Keratinocyte (primary cell): ENCODE measurements around the gene IFI16. TPM values are rescaled to one million over a fixed set of nuclear protein-coding genes. Genes with fewer than 3 reads are reported as not detected.
"Not testable (repeated sequence)": the region's sequence is repeated elsewhere in the genome, so short reads cannot be mapped to it uniquely, and the experiment has no call there.

Experiments used
- DNase-seq: peaks from one replicate; pipeline ENCODE4 v3.0.0-alpha.2; 2011; ENCODE audit warnings: low read depth, missing footprints, low spot score
- FAIRE-seq: peaks from 2 replicates; lab custom pipeline; 2011; peaks lifted over from hg19 to GRCh38; lab: Jason Lieb, UNC
- H2AFZ ChIP-seq: 2 replicates; pipeline ENCODE4 v1.6.0; 2012; ENCODE audit warnings: low read length, control low read depth, inconsistent platforms; ENCODE audit not compliant: control insufficient read depth
- H3K27ac ChIP-seq: 2 replicates; pipeline ENCODE4 v1.5.1; 2011; ENCODE audit warnings: low read length; ENCODE audit not compliant: control insufficient read depth, insufficient read depth
- H3K27me3 ChIP-seq: 3 replicates; pipeline ENCODE4 v1.6.0; 2011; ENCODE audit warnings: low read length; ENCODE audit not compliant: control insufficient read depth, insufficient read depth; ENCODE audit errors: extremely low read depth
- H3K36me3 ChIP-seq, 2 experiments: 2 replicates in 1 of 2; 3 replicates in 1 of 2; pipeline ENCODE4 v1.5.1; 2011; ENCODE audit warnings: low read length in 2 of 2, mild to moderate bottlenecking in 1 of 2; ENCODE audit not compliant: control insufficient read depth in 2 of 2, insufficient read depth in 2 of 2; ENCODE audit errors: extremely low read depth in 1 of 2
- H3K4me1 ChIP-seq: 3 replicates; pipeline ENCODE4 v1.5.1; 2011; ENCODE audit warnings: low read length; ENCODE audit not compliant: control insufficient read depth, insufficient read depth; ENCODE audit errors: extremely low read depth
- H3K4me2 ChIP-seq: 3 replicates; pipeline ENCODE4 v1.6.0; 2011; ENCODE audit warnings: low read depth, low read length; ENCODE audit not compliant: control insufficient read depth, insufficient read depth; ENCODE audit errors: extremely low read depth
- H3K4me3 ChIP-seq, 3 experiments: fragments of 200-600 bp in 1 of 3; sonication (generic) in 1 of 3; 2 replicates in 2 of 3; 3 replicates in 1 of 3; pipeline ENCODE4 v1.5.1; 2011 to 2016; ENCODE audit warnings: low read length in 3 of 3, mild to moderate bottlenecking in 3 of 3, control low read depth in 2 of 3, inconsistent platforms in 1 of 3, low read depth in 1 of 3, mixed read lengths in 1 of 3, mixed run types in 1 of 3, moderate library complexity in 1 of 3; ENCODE audit not compliant: control insufficient read depth in 2 of 3, insufficient read depth in 2 of 3; ENCODE audit errors: extremely low read depth in 1 of 3
- H3K79me2 ChIP-seq: 2 replicates; pipeline ENCODE4 v1.6.0; 2012; ENCODE audit warnings: low read length; ENCODE audit not compliant: control insufficient read depth, insufficient read depth
- H3K9ac ChIP-seq: 3 replicates; pipeline ENCODE4 v1.6.0; 2011; ENCODE audit warnings: low read length; ENCODE audit not compliant: control insufficient read depth, insufficient read depth; ENCODE audit errors: extremely low read depth
- H3K9me1 ChIP-seq: 3 replicates; pipeline ENCODE4 v1.6.0; 2011; ENCODE audit warnings: low read length; ENCODE audit not compliant: control insufficient read depth, insufficient read depth; ENCODE audit errors: extremely low read depth
- H3K9me3 ChIP-seq: 2 replicates; pipeline ENCODE4 v1.5.1; 2012; ENCODE audit warnings: low read depth, low read length; ENCODE audit not compliant: control insufficient read depth
- H4K20me1 ChIP-seq: 3 replicates; pipeline ENCODE4 v1.6.0; 2011; ENCODE audit warnings: low read length; ENCODE audit not compliant: control insufficient read depth, insufficient read depth; ENCODE audit errors: extremely low read depth
- CTCF ChIP-seq, 3 experiments: IDR thresholded peaks in 1 of 3; conservative IDR thresholded peaks in 1 of 3; optimal IDR thresholded peaks in 1 of 3; 2 replicates in 2 of 3; 3 replicates in 1 of 3; pipeline versions ENCODE3 to v1.5.1; 2011; ENCODE audit warnings: low read length in 3 of 3, mild to moderate bottlenecking in 3 of 3, moderate library complexity in 2 of 3, control low read depth in 1 of 3, inconsistent platforms in 1 of 3; ENCODE audit not compliant: insufficient read depth in 2 of 3; ENCODE audit errors: extremely low read depth in 1 of 3
- EZH2 ChIP-seq: IDR thresholded peaks from one replicate; pipeline ENCODE4 v1.6.1; 2012; ENCODE audit warnings: inconsistent platforms, mild to moderate bottlenecking, low read length, moderate library complexity
- dilution Hi-C: fragments of 300-500 bp; cut with MboI; formaldehyde crosslinking; loops from one replicate; pipeline ENCODE4 v1.7.0; 2020; ENCODE audit warnings: low sequenced_read_pairs; ENCODE audit not compliant: extremely low pct_ligation_motif_present
- polyA plus RNA-seq, 5 experiments: library from polyadenylated mRNA; depleted of rRNA in 3 of 5; stranded (reverse) in 3 of 5; stranded (forward) in 1 of 5; unstranded in 1 of 5; fragments of >200 nt; gene quantifications; 1 replicate in 1 of 5; 2 replicates in 3 of 5; 3 replicates in 1 of 5; pipeline versions ENCODE4 v1.2.1 to v1.2.3, GENCODE V29; 2011 to 2012; ENCODE audit warnings: missing spikeins in 2 of 5, low read depth in 1 of 5, low replicate concordance in 1 of 5

IFI16 gene
- polyA plus RNA-seq, 1 donor (not counting 4 experiments of a cell fraction or from before 2014, with no cell fraction given), result 193 TPM

- DNase-seq (no peak), FAIRE-seq (no peak)
- Histone ChIP-seq H4K20me1 (no peaks in the 10 kb centered on the region), H3K9ac (no peak overlapping the region), H2AFZ (no peak overlapping the region), H3K9me3 (no peaks in the 10 kb centered on the region), H3K27ac (no peak overlapping the region), H3K4me3 (no peak overlapping the region), H3K27me3 (no peaks in the 10 kb centered on the region), H3K9me1 (no peaks in the 10 kb centered on the region), H3K36me3 (no peaks in the 10 kb centered on the region), H3K79me2 (no peaks in the 10 kb centered on the region), H3K4me2 (no peak overlapping the region), H3K4me1 (peaks cover 7% of the 10 kb centered on the region)
- TF ChIP-seq CTCF (optimal IDR thresholded peaks at IDR 0.05 in 1 of 3, IDR thresholded peaks at IDR 0.05 in 1 of 3, conservative IDR thresholded peaks at IDR 0.05 in 1 of 3; ENCODE audit: extremely low read depth in 1 of 3, insufficient read depth in 2 of 3, low read length in 3 of 3) (no peak), EZH2 (no peak)
- dilution Hi-C loops, result no loop called here
Observed at GRCh38 chr1:159098596-159098995, 88.9 kb downstream of the IFI16 start.

GRCh38 chr1:159100589-159100988, 90.9 kb downstream of the IFI16 start:
- Histone ChIP-seq H3K79me2 (no peaks in the 10 kb centered on the region), H3K4me2 (no peak overlapping the region), H3K36me3 (no peaks in the 10 kb centered on the region), H3K9me1 (no peaks in the 10 kb centered on the region), H4K20me1 (no peaks in the 10 kb centered on the region), H3K9me3 (no peaks in the 10 kb centered on the region), H3K27ac (no peak overlapping the region), H3K4me3 (no peak overlapping the region), H2AFZ (no peak overlapping the region), H3K27me3 (no peaks in the 10 kb centered on the region), H3K9ac (no peak overlapping the region), H3K4me1 (peaks cover 5% of the 10 kb centered on the region)
- DNase-seq, result no peak
- FAIRE-seq, result no peak
- no peak for TF ChIP-seq CTCF (optimal IDR thresholded peaks at IDR 0.05 in 1 of 3, IDR thresholded peaks at IDR 0.05 in 1 of 3, conservative IDR thresholded peaks at IDR 0.05 in 1 of 3; ENCODE audit: extremely low read depth in 1 of 3, insufficient read depth in 2 of 3, low read length in 3 of 3)
- TF ChIP-seq EZH2, result no peak
- dilution Hi-C loops, result no loop called here

GRCh38 chr1:159103021-159103420, 93.3 kb downstream of the IFI16 start:
- dilution Hi-C loops, FAIRE-seq: not testable (repeated sequence)

More at GRCh38 chr1:159103021-159103420, 93.3 kb downstream of the IFI16 start:
- DNase-seq, H3K4me1 ChIP-seq, H3K4me3 ChIP-seq, H3K27ac ChIP-seq, H3K27me3 ChIP-seq, H3K79me2 ChIP-seq, H3K36me3 ChIP-seq, H3K9me3 ChIP-seq, H2AFZ ChIP-seq, H3K4me2 ChIP-seq, H4K20me1 ChIP-seq, H3K9ac ChIP-seq, H3K9me1 ChIP-seq: not testable (repeated sequence)
